ENCODE measurements around the gene LYRM4.

DNA sequence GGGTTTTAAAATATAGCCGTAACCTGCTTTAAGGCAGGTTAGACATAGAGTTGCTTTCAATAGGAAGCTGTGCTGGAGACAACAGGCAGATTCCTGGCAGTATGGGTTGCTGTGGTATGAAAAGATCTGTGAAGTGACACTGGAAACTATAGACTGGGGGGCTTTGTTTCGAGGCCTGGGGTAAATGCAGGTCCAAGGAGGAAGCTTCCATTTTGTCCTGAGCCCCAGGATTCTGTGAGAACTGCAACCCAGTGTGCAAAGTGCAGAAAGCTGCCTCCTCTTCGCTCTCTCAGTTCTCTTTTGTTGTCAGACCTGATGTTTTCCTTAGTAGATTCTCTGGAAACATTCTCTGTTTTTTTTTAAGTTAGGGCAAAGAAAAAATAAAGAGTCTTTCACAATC, 86.9 kb downstream of the LYRM4 start:
- TF ChIP-seq CTCF (conservative IDR thresholded peaks at IDR 0.05 in 1 of 2, IDR thresholded peaks at IDR 0.05 in 1 of 2; ENCODE audit: low read depth in 1 of 2, low read length in 2 of 2), result no peak
- no peak for TF ChIP-seq EZH2 (IDR thresholded peaks at IDR 0.05; ENCODE audit: low read length, missing control alignments)
